Neural progenitor cell (in vitro differentiated cells): ENCODE results near the gene KLHL40.

ENCODE experiments used
- EZH2 ChIP-seq: fragments of 200-600 bp; sonication (generic); IDR thresholded peaks from 2 replicates; pipeline ENCODE4 v1.6.1; 2017; ENCODE audit warnings: antibody characterized with exemption, mild to moderate bottlenecking, moderate library complexity
- EZH2phosphoT487 ChIP-seq: fragments of 200-600 bp; sonication (generic); IDR thresholded peaks from 2 replicates; pipeline ENCODE4 v1.6.1; 2017; ENCODE audit warnings: antibody characterized with exemption
- TF ChIP-seq, protein P1 (sequence below): fragments of 200-600 bp; sonication (generic); IDR thresholded peaks from 2 replicates; pipeline ENCODE4 v1.5.1; 2017; ENCODE audit warnings: antibody characterized with exemption, mild to moderate bottlenecking

DNA sequence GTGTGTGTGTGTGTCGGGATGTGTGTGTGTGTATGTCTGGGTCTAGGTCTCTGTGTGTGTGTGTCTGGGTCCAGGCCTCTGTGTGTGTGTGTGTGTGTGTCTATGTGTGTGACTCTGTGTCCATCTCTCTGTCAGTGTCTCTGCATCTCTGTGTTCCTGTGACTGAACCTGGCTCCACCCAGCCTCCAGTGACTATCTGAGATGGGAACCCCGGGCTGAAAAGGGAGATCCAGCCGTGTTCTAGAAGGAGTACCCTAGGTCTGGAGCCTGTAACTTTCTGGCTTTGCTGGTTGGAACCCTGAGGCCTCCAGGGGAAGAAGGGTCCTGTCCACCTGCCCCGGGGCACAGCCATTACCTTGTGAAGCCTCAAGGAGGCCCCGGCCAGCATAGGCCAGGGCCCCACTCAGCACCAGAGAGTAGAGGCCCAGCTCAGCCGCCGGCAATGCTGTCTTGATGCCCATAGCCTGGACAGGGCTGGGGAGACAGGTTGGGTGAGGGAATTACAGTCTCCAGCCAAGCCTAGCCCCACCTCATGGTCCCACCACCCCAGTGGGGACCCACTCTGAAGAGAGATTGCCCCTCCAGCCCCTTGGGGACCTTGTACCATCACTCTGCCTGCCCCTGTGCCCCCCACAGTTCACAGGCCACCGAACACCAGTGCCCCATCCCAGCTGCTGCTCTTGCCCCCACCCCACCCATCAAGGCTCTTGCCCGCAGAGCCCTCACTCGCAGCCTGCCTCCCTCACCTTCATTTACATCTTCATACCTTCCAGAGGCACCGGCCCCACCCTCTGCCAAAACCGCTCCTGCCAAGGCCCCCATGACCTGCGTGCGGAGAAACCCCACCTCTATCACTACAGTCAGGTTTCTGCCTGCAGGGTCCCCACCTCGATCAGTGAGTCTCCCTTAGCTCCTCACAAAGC, 15.3 kb downstream of the KLHL40 start:
- TF ChIP-seq, protein P1, sequence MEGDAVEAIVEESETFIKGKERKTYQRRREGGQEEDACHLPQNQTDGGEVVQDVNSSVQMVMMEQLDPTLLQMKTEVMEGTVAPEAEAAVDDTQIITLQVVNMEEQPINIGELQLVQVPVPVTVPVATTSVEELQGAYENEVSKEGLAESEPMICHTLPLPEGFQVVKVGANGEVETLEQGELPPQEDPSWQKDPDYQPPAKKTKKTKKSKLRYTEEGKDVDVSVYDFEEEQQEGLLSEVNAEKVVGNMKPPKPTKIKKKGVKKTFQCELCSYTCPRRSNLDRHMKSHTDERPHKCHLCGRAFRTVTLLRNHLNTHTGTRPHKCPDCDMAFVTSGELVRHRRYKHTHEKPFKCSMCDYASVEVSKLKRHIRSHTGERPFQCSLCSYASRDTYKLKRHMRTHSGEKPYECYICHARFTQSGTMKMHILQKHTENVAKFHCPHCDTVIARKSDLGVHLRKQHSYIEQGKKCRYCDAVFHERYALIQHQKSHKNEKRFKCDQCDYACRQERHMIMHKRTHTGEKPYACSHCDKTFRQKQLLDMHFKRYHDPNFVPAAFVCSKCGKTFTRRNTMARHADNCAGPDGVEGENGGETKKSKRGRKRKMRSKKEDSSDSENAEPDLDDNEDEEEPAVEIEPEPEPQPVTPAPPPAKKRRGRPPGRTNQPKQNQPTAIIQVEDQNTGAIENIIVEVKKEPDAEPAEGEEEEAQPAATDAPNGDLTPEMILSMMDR, result no peak
- TF ChIP-seq EZH2, result no peak
- TF ChIP-seq EZH2phosphoT487, result no peak
